HG02885 (cell line): ENCODE data around the gene USP40.

Experiments
- ATAC-seq: cut with Tn5 transposase; IDR thresholded peaks from one replicate; pipeline ENCODE4 v1.9.1; 2021; ENCODE audit warnings: mild to moderate bottlenecking; ENCODE audit not compliant: unreplicated experiment, poor library complexity

The USP40 gene

GRCh38 chr2:233463586-233463985 is 103.0 kb downstream of the USP40 start:
- ATAC-seq: no peak

GRCh38 chr2:233462826-233463470 is 103.6 kb downstream of the USP40 start:
- ATAC-seq: no peak

GRCh38 chr2:233462202-233462785 is 104.3 kb downstream of the USP40 start:
- no peak for ATAC-seq

GRCh38 chr2:233461481-233461891 is 105.1 kb downstream of the USP40 start:
- no peak for ATAC-seq

GRCh38 chr2:233460726-233461441 is 105.7 kb downstream of the USP40 start:
- ATAC-seq: no peak

- no peak for ATAC-seq
Measured at GRCh38 chr2:233459426-233459825, 107.2 kb downstream of the USP40 start.

GRCh38 chr2:233458826-233459225 is 107.8 kb downstream of the USP40 start:
- ATAC-seq: no peak

- ATAC-seq: no peak
Measured at GRCh38 chr2:233458031-233458610, 108.5 kb downstream of the USP40 start.

- no peak for ATAC-seq
Measured at GRCh38 chr2:233457356-233457755, 109.2 kb downstream of the USP40 start.

GRCh38 chr2:233456934-233457333 is 109.6 kb downstream of the USP40 start:
- no peak for ATAC-seq

- no peak for ATAC-seq
Measured at GRCh38 chr2:233456111-233456510, 110.5 kb downstream of the USP40 start.

- no peak for ATAC-seq
Measured at GRCh38 chr2:233455491-233455890, 111.1 kb downstream of the USP40 start.

GRCh38 chr2:233455006-233455405 is 111.6 kb downstream of the USP40 start:
- no peak for ATAC-seq

GRCh38 chr2:233453916-233454315 is 112.7 kb downstream of the USP40 start:
- no peak for ATAC-seq

- ATAC-seq: no peak
Measured at GRCh38 chr2:233453111-233453915, 113.3 kb downstream of the USP40 start.

GRCh38 chr2:233451950-233452349 is 114.6 kb downstream of the USP40 start:
- ATAC-seq: no peak

- ATAC-seq: no peak
Measured at GRCh38 chr2:233450864-233451575, 115.6 kb downstream of the USP40 start.

GRCh38 chr2:233449921-233450863 is 116.4 kb downstream of the USP40 start:
- no peak for ATAC-seq
